ENCODE data around the gene GPS2. TPM values are rescaled to one million over a fixed set of nuclear protein-coding genes. Genes with fewer than 3 reads are reported as not detected.

GPS2 gene
- total RNA-seq, 4 donors from 2014 or later = 40.9 to 80.7 (median 70.5) TPM

DNA sequence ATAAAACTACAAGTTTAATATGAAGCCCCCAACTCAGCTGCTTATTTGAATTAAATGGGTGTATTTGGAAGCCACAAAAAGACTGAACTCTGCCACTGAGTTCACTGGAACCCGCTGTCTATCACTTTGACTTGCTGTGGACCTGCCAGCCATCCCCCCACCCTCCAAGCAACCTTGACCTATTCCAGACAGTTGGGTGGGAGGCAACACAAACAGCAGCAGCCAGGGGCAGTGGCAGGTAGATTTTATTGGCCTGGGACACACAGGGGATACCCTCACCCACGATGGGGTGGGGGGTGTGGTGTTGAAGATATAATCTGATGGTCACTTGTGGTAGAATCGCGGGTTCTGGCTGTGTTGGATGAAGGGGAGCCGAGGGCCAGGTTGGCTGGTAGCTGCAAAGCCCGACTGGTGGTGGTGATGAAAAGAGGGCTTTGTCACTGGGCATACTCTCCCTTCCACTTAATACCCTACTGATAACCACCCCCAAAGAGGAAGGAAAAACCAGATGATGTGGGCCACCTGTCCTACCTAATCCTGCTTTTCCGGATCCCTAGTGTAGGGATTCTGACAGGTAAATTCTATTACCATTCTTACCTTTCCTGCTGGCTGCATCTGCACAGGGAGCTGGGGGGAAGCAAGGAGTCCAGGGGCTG, 2.6 kb downstream of the GPS2 start:
- H3K36me3 ChIP-seq = peaks cover 33 to 63% (median 46%) of the 10 kb centered on the region in 3 donors
- 67 to 69% methylated on average over 2 to 6 of the region's 7 CpGs for WGBS, 2 donors
- peak overlapping the region in 3 of 4 donors; percentile 0 to 99 (median 5) for H3K27ac ChIP-seq
- DNase-seq = no peak
- no peak overlapping the region for H3K4me3 ChIP-seq
- intact Hi-C loops (cut with DNase I) = no loop called here
- no peaks in the 10 kb centered on the region for H3K27me3 ChIP-seq
- TF ChIP-seq POLR2A (IDR thresholded peaks at IDR 0.05) = no peak
- TF ChIP-seq, protein P1, sequence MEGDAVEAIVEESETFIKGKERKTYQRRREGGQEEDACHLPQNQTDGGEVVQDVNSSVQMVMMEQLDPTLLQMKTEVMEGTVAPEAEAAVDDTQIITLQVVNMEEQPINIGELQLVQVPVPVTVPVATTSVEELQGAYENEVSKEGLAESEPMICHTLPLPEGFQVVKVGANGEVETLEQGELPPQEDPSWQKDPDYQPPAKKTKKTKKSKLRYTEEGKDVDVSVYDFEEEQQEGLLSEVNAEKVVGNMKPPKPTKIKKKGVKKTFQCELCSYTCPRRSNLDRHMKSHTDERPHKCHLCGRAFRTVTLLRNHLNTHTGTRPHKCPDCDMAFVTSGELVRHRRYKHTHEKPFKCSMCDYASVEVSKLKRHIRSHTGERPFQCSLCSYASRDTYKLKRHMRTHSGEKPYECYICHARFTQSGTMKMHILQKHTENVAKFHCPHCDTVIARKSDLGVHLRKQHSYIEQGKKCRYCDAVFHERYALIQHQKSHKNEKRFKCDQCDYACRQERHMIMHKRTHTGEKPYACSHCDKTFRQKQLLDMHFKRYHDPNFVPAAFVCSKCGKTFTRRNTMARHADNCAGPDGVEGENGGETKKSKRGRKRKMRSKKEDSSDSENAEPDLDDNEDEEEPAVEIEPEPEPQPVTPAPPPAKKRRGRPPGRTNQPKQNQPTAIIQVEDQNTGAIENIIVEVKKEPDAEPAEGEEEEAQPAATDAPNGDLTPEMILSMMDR (IDR thresholded peaks at IDR 0.05) = no peak
- peaks cover 37 to 78% (median 49%) of the 10 kb centered on the region in 3 donors for H3K4me1 ChIP-seq
- H3K9me3 ChIP-seq = no peaks in the 10 kb centered on the region

DNA sequence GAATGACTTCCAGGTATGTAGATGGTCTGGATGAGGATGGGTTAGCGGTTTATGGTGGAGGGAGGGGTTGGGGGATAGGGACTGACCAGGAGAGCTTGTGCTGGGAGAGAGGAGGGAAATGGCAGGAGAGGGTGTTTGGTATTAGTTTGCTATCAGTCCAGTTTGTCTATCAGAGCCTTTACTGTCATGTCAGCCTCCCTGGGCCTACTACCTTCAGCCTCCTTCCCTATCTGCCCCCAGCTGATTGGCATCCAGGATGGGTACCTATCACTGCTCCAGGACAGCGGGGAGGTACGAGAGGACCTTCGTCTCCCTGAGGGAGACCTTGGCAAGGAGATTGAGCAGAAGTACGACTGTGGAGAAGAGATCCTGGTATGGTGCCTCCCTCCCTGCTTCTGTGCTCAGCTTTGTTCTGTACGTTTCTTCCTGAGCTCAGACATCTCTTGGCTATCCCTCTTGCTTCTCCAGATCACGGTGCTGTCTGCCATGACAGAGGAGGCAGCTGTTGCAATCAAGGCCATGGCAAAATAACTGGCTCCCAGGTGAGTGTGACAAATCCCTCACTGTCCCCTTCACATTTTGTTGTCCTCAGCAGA, 4.0 kb downstream of the GPS2 start:
- 69 to 76% methylated on average over 6 to 7 of the region's 7 CpGs for WGBS, 2 donors
- Histone ChIP-seq H3K27ac (peak overlapping the region in 3 of 4 donors; percentile 2 to 99 (median 4)), H3K36me3 (peaks cover 33 to 49% (median 42%) of the 10 kb centered on the region in 3 donors), H3K9me3 (no peaks in the 10 kb centered on the region), H3K27me3 (no peaks in the 10 kb centered on the region), H3K4me1 (peaks cover 36 to 74% (median 51%) of the 10 kb centered on the region in 3 donors), H3K4me3 (no peak overlapping the region)
- TF ChIP-seq, protein P1 (IDR thresholded peaks at IDR 0.05) = no peak
- no peak for TF ChIP-seq POLR2A (IDR thresholded peaks at IDR 0.05)
- intact Hi-C loops (cut with DNase I) = no loop called here
- DNase-seq = no peak

DNA sequence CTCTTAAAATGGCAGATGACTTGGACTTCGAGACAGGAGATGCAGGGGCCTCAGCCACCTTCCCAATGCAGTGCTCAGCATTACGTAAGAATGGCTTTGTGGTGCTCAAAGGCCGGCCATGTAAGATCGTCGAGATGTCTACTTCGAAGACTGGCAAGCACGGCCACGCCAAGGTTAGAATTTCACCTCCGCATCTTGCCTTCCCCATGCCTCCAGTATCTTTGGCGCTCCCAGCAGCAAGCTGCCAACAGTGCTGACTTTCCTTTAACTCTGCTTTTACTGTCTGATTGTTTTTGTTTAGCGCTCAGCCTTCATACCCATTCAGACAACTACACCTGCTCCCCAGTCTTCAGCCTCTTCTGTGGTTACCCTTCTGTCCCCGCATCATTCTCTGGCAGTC, 5.5 kb downstream of the GPS2 start:
- no peak for DNase-seq
- TF ChIP-seq, protein P1 (IDR thresholded peaks at IDR 0.05) = no peak
- no peak for TF ChIP-seq POLR2A (IDR thresholded peaks at IDR 0.05)
- intact Hi-C loops (cut with DNase I) = no loop called here
- WGBS, 2 donors = 69 to 71% methylated on average over 12 of the region's 12 CpGs
- no peaks in the 10 kb centered on the region for H3K9me3 ChIP-seq
- peak overlapping the region in 3 of 4 donors; percentile 85 to 99 (median 99) for H3K4me3 ChIP-seq
- H3K36me3 ChIP-seq = peaks cover 33 to 48% (median 42%) of the 10 kb centered on the region in 3 donors
- peak overlapping the region; percentile 99 to 100 (median 100) for H3K27ac ChIP-seq
- H3K27me3 ChIP-seq = no peaks in the 10 kb centered on the region
- peaks cover 25 to 65% (median 45%) of the 10 kb centered on the region in 3 donors for H3K4me1 ChIP-seq

DNA sequence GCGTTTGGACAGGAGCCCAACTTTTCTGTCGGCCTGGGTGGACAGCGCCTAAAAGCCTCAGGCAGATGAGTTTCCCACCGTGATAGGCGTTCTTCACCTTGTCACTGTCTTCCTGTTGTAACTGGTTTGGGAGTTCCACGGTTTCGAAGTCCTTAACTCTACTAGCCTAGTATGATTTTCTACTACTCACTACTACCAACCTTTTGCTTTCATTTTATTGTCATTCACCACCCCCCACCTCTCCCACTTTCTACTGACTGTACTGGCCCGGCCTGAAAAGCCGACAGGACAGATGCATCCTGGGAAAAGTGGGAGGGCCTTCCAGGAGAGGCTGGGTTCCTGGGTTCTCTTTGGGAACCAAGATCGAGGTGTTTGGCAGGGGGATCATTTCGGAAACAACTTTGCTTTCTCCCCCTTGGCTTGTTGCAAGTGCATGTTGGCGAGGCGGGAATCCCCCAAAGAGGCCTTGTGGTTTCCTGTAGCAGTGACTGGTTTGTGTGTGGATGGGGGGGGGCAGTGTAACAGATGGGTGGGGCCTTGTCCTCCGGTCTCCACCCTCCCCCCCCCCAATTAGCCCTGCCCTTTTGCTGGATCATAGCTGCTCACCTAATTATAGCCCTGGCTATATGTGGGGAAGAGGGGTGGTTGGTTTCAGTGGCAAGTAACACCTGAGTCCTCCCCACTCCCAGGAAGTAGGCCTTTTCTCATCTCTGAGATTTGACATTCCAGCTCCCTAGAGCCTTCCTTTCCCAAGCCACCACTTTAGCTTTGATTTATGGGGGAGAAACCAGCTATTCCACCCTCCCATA, 6.3 kb downstream of the GPS2 start:
- Histone ChIP-seq H3K4me1 (peaks cover 17 to 57% (median 37%) of the 10 kb centered on the region in 3 donors), H3K4me3 (peak overlapping the region; percentile 85 to 99 (median 99)), H3K9me3 (no peaks in the 10 kb centered on the region), H3K36me3 (peaks cover 33 to 46% (median 41%) of the 10 kb centered on the region in 3 donors), H3K27me3 (no peaks in the 10 kb centered on the region), H3K27ac (peak overlapping the region; percentile 99 to 100 (median 100))
- no peak for DNase-seq
- intact Hi-C loops (cut with DNase I) = no loop called here
- TF ChIP-seq, protein P1 (IDR thresholded peaks at IDR 0.05) = no peak
- TF ChIP-seq POLR2A (IDR thresholded peaks at IDR 0.05) = peak in 3 of 4 donors; percentile 61 to 74 (median 69)
- WGBS, 2 donors = 0% methylated on average over 7 to 8 of the region's 14 CpGs
